WTC11 (cell line): ENCODE data around the gene ZMIZ1. TPM values are rescaled to one million over a fixed set of nuclear protein-coding genes. Genes with fewer than 3 reads are reported as not detected.

Source experiments
- ATAC-seq: fragments of 200-7000 bp; cut with Tn5 transposase; 2 replicates; pipeline ENCODE4 v1.10.0; 2021; ENCODE audit warnings: mild to moderate bottlenecking, moderate library complexity
- CTCF ChIA-PET: fragments of 300-600 bp; sonication (Branson Sonifier 250); formaldehyde crosslinking; loops from one replicate; lab custom pipeline; 2021; ENCODE audit warnings: antibody characterized with exemption; lab: Charles Lee
- POLR2A ChIA-PET: fragments of 350-600 bp; sonication (Branson Sonifier 250); formaldehyde crosslinking; loops from one replicate; lab custom pipeline; 2021; ENCODE audit warnings: antibody characterized with exemption; lab: Charles Lee
- DNase-seq: peaks from one replicate; pipeline ENCODE4 v3.0.0; 2021; ENCODE audit warnings: low spot score
- H3K27ac Mint-ChIP-seq: 2 replicates; pipeline ENCODE4 v1.8.0; 2021; ENCODE audit warnings: mixed read lengths
- H3K27me3 Mint-ChIP-seq: 2 replicates; pipeline ENCODE4 v1.8.0; 2021; ENCODE audit warnings: low read depth, mild to moderate bottlenecking, moderate library complexity, mixed read lengths
- H3K36me3 Mint-ChIP-seq: 2 replicates; pipeline ENCODE4 v1.8.0; 2021; ENCODE audit warnings: mixed read lengths
- H3K4me1 Mint-ChIP-seq: 2 replicates; pipeline ENCODE4 v1.8.0; 2022; ENCODE audit warnings: mixed read lengths
- H3K4me3 Mint-ChIP-seq: 2 replicates; pipeline ENCODE4 v1.8.0; 2021; ENCODE audit warnings: mild to moderate bottlenecking, moderate library complexity, mixed read lengths
- H3K9me3 Mint-ChIP-seq: 2 replicates; pipeline ENCODE4 v1.8.0; 2021; ENCODE audit warnings: mixed read lengths
- EMX1 ChIP-seq: fragments of 250-450 bp; sonication (Bioruptor Pico); IDR thresholded peaks from 2 replicates; pipeline ENCODE4 v1.8.0; 2021; ENCODE audit warnings: mild to moderate bottlenecking
- ESRRA ChIP-seq: sonication (generic); formaldehyde crosslinking; IDR thresholded peaks from 2 replicates; pipeline ENCODE4 v1.8.1; 2022; ENCODE audit warnings: mild to moderate bottlenecking, missing genetic modification reagents, borderline replicate concordance
- FOXJ3 ChIP-seq: sonication (generic); formaldehyde crosslinking; IDR thresholded peaks from 2 replicates; pipeline ENCODE4 v1.9.0; 2021; ENCODE audit warnings: missing genetic modification reagents, mild to moderate bottlenecking, borderline replicate concordance
- GABPB1 ChIP-seq: sonication (generic); formaldehyde crosslinking; IDR thresholded peaks from 2 replicates; pipeline ENCODE4 v1.8.1; 2023; ENCODE audit warnings: mild to moderate bottlenecking, missing genetic modification reagents
- KAT7 ChIP-seq: sonication (generic); formaldehyde crosslinking; IDR thresholded peaks from 2 replicates; pipeline ENCODE4 v1.8.1; 2023; ENCODE audit warnings: missing genetic modification reagents, mild to moderate bottlenecking, borderline replicate concordance
- MXD4 ChIP-seq: fragments of 250-450 bp; sonication (Bioruptor Pico); IDR thresholded peaks from 2 replicates; pipeline ENCODE4 v1.8.0; 2021; ENCODE audit warnings: mild to moderate bottlenecking, moderate library complexity, borderline replicate concordance
- MYBL2 ChIP-seq: sonication (generic); formaldehyde crosslinking; IDR thresholded peaks from 2 replicates; pipeline ENCODE4 v1.8.1; 2023; ENCODE audit warnings: mild to moderate bottlenecking, moderate library complexity, missing genetic modification reagents
- NFATC4 ChIP-seq: fragments of 250-450 bp; sonication (Bioruptor Pico); IDR thresholded peaks from 2 replicates; pipeline ENCODE4 v1.9.0; 2021; ENCODE audit warnings: mild to moderate bottlenecking
- NR1H2 ChIP-seq: sonication (generic); formaldehyde crosslinking; IDR thresholded peaks from 2 replicates; pipeline ENCODE4 v1.9.0; 2021; ENCODE audit warnings: mild to moderate bottlenecking, moderate library complexity, missing genetic modification reagents
- ZNF232 ChIP-seq: sonication (generic); formaldehyde crosslinking; IDR thresholded peaks from 2 replicates; pipeline ENCODE4 v1.8.0; 2022; ENCODE audit warnings: mild to moderate bottlenecking, missing genetic modification reagents
- ZNF396 ChIP-seq: fragments of 250-450 bp; sonication (Bioruptor Pico); IDR thresholded peaks from 2 replicates; pipeline ENCODE4 v1.8.0; 2021; ENCODE audit warnings: mild to moderate bottlenecking, moderate library complexity, borderline replicate concordance
- ZNF423 ChIP-seq: fragments of 250-450 bp; sonication (Bioruptor Pico); IDR thresholded peaks from 2 replicates; pipeline ENCODE4 v2.1.2; 2022; ENCODE audit warnings: mild to moderate bottlenecking, moderate library complexity
- total RNA-seq: library from RNA; stranded (reverse); gene quantifications from 3 replicates; pipeline ENCODE4 v1.2.3, GENCODE V29; 2021
- TF ChIP-seq, protein P1 (sequence below): sonication (generic); formaldehyde crosslinking; IDR thresholded peaks from 2 replicates; pipeline ENCODE4 v1.8.0; 2023; ENCODE audit warnings: missing genetic modification reagents, mild to moderate bottlenecking, borderline replicate concordance
- TF ChIP-seq, protein P2 (sequence below): sonication (generic); formaldehyde crosslinking; IDR thresholded peaks from 2 replicates; pipeline ENCODE4 v1.8.0; 2022; ENCODE audit warnings: mild to moderate bottlenecking, missing genetic modification reagents
- TF ChIP-seq, protein P3 (sequence below): sonication (generic); formaldehyde crosslinking; conservative IDR thresholded peaks from 2 replicates; pipeline ENCODE4 v1.8.1; 2022; ENCODE audit warnings: mild to moderate bottlenecking, missing genetic modification reagents
- TF ChIP-seq, protein P4 (sequence below): fragments of 250-450 bp; sonication (Bioruptor Pico); IDR thresholded peaks from 2 replicates; pipeline ENCODE4 v2.1.2; 2022; ENCODE audit warnings: mild to moderate bottlenecking, moderate library complexity
- TF ChIP-seq, protein P5 (sequence below): sonication (generic); formaldehyde crosslinking; IDR thresholded peaks from 2 replicates; pipeline ENCODE4 v1.8.1; 2023; ENCODE audit warnings: mild to moderate bottlenecking, missing genetic modification reagents, moderate library complexity
- TF ChIP-seq, protein P6 (sequence below): sonication (generic); formaldehyde crosslinking; IDR thresholded peaks from 2 replicates; pipeline ENCODE4 v1.8.1; 2023; ENCODE audit warnings: mild to moderate bottlenecking, missing genetic modification reagents
- TF ChIP-seq, protein P7 (sequence below): sonication (generic); formaldehyde crosslinking; IDR thresholded peaks from 2 replicates; pipeline ENCODE4 v1.8.1; 2023; ENCODE audit warnings: mild to moderate bottlenecking, missing genetic modification reagents

The ZMIZ1 gene
- total RNA-seq, 1 experiment from 2014 or later: 44.4 TPM

DNA sequence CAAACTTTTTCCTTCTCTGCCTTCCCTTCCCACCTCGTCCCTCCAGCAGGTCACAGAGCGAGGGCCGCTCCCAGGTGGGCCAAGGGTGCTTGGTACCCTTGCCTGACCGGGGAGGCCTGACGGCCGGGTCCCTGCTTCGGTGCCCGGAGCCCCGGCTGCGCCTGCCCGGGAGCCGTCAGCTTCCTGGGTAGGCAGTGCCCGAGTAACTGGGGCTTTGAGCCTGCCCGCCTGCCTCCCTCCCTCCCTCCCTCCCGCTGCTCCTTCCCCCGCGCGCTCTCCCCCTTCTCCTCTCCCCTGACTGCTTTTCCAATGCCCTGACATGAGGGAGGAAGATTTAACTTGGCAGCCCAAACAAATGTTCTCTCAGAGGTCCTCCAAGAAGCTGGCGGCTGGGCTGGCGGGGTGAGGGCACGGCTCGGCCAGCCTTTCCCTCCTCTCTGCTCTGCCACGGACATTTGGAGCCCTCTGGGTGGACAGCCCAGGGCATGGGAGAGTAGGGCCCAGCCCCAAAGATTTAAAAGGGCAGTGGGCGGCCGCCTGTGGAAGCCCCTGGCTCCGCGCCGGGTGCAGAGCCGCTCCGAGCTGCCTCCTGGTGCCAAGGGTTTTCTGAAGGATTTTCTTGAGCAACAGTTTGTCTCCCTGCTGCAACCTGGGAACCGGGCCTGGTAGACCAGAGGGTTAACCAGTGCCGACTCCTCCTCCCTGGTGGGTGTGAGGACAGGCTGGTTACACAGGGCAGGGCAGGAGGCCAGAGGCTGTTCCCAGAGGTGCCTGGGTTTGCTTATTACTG, 2.0 kb downstream of the ZMIZ1 start:
- peaks cover 54% of the 10 kb centered on the region for H3K4me1 Mint-ChIP-seq
- ChIA-PET POLR2A (interaction anchor here (0.9 to 1.8 kb wide), 5 partner anchors 43 to 124 kb away, joined by 3 to 8 read pairs (median 5); no protein-coding TSS in a partner anchor), CTCF (interaction anchor here (0.6 to 3.0 kb wide), 9 partner anchors 19 to 222 kb away, joined by 3 to 22 read pairs (median 4); no protein-coding TSS in a partner anchor)
- peak; percentile 40 for DNase-seq
- H3K4me3 Mint-ChIP-seq: peak overlapping the region; percentile 76
- H3K27ac Mint-ChIP-seq: peak overlapping the region; percentile 92
- peaks cover 8% of the 10 kb centered on the region; the same call in 1 of the 2 replicates for H3K27me3 Mint-ChIP-seq
- no peaks in the 10 kb centered on the region for H3K36me3 Mint-ChIP-seq
- no peaks in the 10 kb centered on the region for H3K9me3 Mint-ChIP-seq
- TF ChIP-seq ESRRA (no peak), MXD4 (CRISPR knock-in tag) (no peak), ZNF423 (CRISPR knock-in tag) (peak; percentile 19; the same call in 1 of the 2 replicates)
- TF ChIP-seq, protein P1, sequence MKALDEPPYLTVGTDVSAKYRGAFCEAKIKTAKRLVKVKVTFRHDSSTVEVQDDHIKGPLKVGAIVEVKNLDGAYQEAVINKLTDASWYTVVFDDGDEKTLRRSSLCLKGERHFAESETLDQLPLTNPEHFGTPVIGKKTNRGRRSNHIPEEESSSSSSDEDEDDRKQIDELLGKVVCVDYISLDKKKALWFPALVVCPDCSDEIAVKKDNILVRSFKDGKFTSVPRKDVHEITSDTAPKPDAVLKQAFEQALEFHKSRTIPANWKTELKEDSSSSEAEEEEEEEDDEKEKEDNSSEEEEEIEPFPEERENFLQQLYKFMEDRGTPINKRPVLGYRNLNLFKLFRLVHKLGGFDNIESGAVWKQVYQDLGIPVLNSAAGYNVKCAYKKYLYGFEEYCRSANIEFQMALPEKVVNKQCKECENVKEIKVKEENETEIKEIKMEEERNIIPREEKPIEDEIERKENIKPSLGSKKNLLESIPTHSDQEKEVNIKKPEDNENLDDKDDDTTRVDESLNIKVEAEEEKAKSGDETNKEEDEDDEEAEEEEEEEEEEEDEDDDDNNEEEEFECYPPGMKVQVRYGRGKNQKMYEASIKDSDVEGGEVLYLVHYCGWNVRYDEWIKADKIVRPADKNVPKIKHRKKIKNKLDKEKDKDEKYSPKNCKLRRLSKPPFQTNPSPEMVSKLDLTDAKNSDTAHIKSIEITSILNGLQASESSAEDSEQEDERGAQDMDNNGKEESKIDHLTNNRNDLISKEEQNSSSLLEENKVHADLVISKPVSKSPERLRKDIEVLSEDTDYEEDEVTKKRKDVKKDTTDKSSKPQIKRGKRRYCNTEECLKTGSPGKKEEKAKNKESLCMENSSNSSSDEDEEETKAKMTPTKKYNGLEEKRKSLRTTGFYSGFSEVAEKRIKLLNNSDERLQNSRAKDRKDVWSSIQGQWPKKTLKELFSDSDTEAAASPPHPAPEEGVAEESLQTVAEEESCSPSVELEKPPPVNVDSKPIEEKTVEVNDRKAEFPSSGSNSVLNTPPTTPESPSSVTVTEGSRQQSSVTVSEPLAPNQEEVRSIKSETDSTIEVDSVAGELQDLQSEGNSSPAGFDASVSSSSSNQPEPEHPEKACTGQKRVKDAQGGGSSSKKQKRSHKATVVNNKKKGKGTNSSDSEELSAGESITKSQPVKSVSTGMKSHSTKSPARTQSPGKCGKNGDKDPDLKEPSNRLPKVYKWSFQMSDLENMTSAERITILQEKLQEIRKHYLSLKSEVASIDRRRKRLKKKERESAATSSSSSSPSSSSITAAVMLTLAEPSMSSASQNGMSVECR (CRISPR knock-in tag): 0 out of 2 replicates have a peak, but pooled peaks have one; percentile 11
- ATAC-seq: peak; percentile 6

DNA sequence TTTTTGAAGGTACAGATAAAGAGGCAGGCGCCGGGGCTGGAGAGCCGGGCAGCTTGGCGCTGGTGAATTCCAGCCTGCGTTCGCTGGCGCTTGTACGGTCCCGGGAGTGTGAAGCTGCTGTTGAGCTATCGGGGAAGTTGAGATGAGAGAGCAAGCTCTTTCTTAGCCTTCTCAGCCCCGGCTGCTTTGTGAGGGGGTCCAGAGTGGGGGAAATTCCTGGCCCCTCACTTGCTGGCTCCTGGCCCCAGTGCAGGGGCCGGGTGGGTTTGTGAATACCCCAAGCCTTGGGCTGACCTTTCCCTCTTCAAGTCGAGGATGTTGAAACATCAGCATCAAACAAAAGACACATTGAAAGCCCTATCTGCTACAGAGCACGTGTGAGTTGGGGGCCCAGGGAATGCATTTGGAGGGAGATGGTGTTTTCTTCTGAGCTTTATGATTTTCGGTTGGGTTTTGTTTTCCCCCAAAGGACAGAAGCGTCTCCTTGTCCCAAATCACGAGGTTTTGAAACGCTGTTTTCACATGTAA, 2.7 kb downstream of the ZMIZ1 start:
- ChIA-PET POLR2A (interaction anchor here (0.9 to 1.8 kb wide), 5 partner anchors 42 to 124 kb away, joined by 3 to 8 read pairs (median 5); no protein-coding TSS in a partner anchor), CTCF (interaction anchor here (0.6 to 3.0 kb wide), 9 partner anchors 19 to 222 kb away, joined by 3 to 22 read pairs (median 4); no protein-coding TSS in a partner anchor)
- peak overlapping the region; percentile 92 for H3K27ac Mint-ChIP-seq
- DNase-seq (no peak), ATAC-seq (no peak; the same call in 1 of the 2 replicates)
- TF ChIP-seq, protein P2, sequence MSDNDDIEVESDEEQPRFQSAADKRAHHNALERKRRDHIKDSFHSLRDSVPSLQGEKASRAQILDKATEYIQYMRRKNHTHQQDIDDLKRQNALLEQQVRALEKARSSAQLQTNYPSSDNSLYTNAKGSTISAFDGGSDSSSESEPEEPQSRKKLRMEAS (CRISPR knock-in tag): 0 out of 2 replicates have a peak, but pooled peaks have one; percentile 38
- TF ChIP-seq, protein P3, sequence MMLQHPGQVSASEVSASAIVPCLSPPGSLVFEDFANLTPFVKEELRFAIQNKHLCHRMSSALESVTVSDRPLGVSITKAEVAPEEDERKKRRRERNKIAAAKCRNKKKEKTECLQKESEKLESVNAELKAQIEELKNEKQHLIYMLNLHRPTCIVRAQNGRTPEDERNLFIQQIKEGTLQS: no peak
- TF ChIP-seq GABPB1 (CRISPR knock-in tag) (no peak), MYBL2 (CRISPR knock-in tag) (no peak), KAT7 (CRISPR knock-in tag) (no peak), EMX1 (CRISPR knock-in tag) (no peak)
- TF ChIP-seq, protein P4, sequence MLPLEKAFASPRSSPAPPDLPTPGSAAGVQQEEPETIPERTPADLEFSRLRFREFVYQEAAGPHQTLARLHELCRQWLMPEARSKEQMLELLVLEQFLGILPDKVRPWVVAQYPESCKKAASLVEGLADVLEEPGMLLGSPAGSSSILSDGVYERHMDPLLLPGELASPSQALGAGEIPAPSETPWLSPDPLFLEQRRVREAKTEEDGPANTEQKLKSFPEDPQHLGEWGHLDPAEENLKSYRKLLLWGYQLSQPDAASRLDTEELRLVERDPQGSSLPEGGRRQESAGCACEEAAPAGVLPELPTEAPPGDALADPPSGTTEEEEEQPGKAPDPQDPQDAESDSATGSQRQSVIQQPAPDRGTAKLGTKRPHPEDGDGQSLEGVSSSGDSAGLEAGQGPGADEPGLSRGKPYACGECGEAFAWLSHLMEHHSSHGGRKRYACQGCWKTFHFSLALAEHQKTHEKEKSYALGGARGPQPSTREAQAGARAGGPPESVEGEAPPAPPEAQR (CRISPR knock-in tag): no peak
- no peaks in the 10 kb centered on the region for H3K9me3 Mint-ChIP-seq
- H3K27me3 Mint-ChIP-seq: peaks cover 8% of the 10 kb centered on the region; the same call in 1 of the 2 replicates
- peak overlapping the region; percentile 76 for H3K4me3 Mint-ChIP-seq
- H3K36me3 Mint-ChIP-seq: no peaks in the 10 kb centered on the region
- peaks cover 55% of the 10 kb centered on the region for H3K4me1 Mint-ChIP-seq

DNA sequence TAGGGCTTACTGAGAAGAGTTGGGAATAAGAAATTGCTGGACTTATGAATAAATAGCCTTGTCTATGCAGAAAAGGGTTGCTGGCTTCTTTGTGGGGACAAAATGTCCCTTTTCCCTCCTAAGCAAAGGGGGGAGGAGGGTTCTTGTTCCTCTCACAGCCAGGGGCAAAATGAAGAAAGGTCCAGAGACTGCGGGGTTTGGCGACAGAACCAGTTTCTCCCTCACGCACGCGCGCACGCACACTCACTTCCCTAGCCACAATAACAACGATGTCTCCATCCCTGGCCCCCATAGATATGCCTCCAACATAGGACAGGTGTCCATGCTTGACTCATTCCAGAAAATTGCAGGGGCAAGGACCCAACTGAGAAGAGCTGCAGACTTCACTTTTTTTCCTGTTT, 3.3 kb downstream of the ZMIZ1 start:
- H3K27ac Mint-ChIP-seq: peak overlapping the region; percentile 76
- TF ChIP-seq NR1H2 (CRISPR knock-in tag) (no peak), ZNF232 (no peak), NFATC4 (CRISPR knock-in tag) (no peak), FOXJ3 (no peak), ZNF396 (CRISPR knock-in tag) (no peak)
- TF ChIP-seq, protein P5, sequence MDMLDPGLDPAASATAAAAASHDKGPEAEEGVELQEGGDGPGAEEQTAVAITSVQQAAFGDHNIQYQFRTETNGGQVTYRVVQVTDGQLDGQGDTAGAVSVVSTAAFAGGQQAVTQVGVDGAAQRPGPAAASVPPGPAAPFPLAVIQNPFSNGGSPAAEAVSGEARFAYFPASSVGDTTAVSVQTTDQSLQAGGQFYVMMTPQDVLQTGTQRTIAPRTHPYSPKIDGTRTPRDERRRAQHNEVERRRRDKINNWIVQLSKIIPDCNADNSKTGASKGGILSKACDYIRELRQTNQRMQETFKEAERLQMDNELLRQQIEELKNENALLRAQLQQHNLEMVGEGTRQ (CRISPR knock-in tag): no peak
- TF ChIP-seq, protein P6, sequence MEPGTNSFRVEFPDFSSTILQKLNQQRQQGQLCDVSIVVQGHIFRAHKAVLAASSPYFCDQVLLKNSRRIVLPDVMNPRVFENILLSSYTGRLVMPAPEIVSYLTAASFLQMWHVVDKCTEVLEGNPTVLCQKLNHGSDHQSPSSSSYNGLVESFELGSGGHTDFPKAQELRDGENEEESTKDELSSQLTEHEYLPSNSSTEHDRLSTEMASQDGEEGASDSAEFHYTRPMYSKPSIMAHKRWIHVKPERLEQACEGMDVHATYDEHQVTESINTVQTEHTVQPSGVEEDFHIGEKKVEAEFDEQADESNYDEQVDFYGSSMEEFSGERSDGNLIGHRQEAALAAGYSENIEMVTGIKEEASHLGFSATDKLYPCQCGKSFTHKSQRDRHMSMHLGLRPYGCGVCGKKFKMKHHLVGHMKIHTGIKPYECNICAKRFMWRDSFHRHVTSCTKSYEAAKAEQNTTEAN (CRISPR knock-in tag): no peak
- TF ChIP-seq, protein P7, sequence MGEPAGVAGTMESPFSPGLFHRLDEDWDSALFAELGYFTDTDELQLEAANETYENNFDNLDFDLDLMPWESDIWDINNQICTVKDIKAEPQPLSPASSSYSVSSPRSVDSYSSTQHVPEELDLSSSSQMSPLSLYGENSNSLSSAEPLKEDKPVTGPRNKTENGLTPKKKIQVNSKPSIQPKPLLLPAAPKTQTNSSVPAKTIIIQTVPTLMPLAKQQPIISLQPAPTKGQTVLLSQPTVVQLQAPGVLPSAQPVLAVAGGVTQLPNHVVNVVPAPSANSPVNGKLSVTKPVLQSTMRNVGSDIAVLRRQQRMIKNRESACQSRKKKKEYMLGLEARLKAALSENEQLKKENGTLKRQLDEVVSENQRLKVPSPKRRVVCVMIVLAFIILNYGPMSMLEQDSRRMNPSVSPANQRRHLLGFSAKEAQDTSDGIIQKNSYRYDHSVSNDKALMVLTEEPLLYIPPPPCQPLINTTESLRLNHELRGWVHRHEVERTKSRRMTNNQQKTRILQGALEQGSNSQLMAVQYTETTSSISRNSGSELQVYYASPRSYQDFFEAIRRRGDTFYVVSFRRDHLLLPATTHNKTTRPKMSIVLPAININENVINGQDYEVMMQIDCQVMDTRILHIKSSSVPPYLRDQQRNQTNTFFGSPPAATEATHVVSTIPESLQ (CRISPR knock-in tag): no peak

More for the DNA sequence above, 3.3 kb downstream of the ZMIZ1 start:
- POLR2A ChIA-PET: interaction anchor here (1.2 to 1.8 kb wide), 2 partner anchors 55 to 123 kb away, joined by 3 to 6 read pairs; no protein-coding TSS in a partner anchor
- peaks cover 8% of the 10 kb centered on the region; the same call in 1 of the 2 replicates for H3K27me3 Mint-ChIP-seq
- H3K36me3 Mint-ChIP-seq: no peaks in the 10 kb centered on the region
- peaks cover 55% of the 10 kb centered on the region for H3K4me1 Mint-ChIP-seq
- CTCF ChIA-PET: interaction anchor here (2.0 to 3.0 kb wide), 2 partner anchors 97 to 123 kb away, joined by 7 to 22 read pairs; no protein-coding TSS in a partner anchor
- ATAC-seq (no peak), DNase-seq (no peak)
- H3K9me3 Mint-ChIP-seq: no peaks in the 10 kb centered on the region
- H3K4me3 Mint-ChIP-seq: peak overlapping the region; percentile 76
